GM12878 (cell line): Measurements from ENCODE around the gene ACAT2. TPM values are rescaled to one million over a fixed set of nuclear protein-coding genes. Genes with fewer than 3 reads are reported as not detected.

ENCODE experiments used
- ATF7 ChIP-seq: fragments of 450-650 bp; IDR thresholded peaks from 2 replicates; pipeline ENCODE4 v1.6.1; 2016; ENCODE audit warnings: low read depth, mild to moderate bottlenecking
- HCFC1 ChIP-seq: fragments of 150-350 bp; IDR thresholded peaks from 2 replicates; pipeline ENCODE4 v1.6.1; 2014; ENCODE audit warnings: low read length
- JUND ChIP-seq: IDR thresholded peaks from 2 replicates; pipeline ENCODE4 v1.6.1; 2012; ENCODE audit warnings: low read depth, mild to moderate bottlenecking, low read length, improper control_type of control experiment, moderate library complexity
- LARP7 ChIP-seq: fragments of 450-650 bp; IDR thresholded peaks from 2 replicates; pipeline ENCODE4 v1.6.1; 2017; ENCODE audit warnings: mild to moderate bottlenecking
- MEF2A ChIP-seq: IDR thresholded peaks from 2 replicates; pipeline ENCODE4 v1.6.1; 2011; ENCODE audit warnings: low read depth, mild to moderate bottlenecking, low read length, moderate library complexity; ENCODE audit not compliant: insufficient read depth
- NFIC ChIP-seq: IDR thresholded peaks from 2 replicates; pipeline ENCODE4 v1.6.1; 2012; ENCODE audit warnings: low read depth, mild to moderate bottlenecking, inconsistent platforms, low read length, moderate library complexity
- PAX8 ChIP-seq: fragments of 450-650 bp; IDR thresholded peaks from 2 replicates; pipeline ENCODE4 v1.6.1; 2017; ENCODE audit warnings: mild to moderate bottlenecking, moderate library complexity
- SMAD5 ChIP-seq: IDR thresholded peaks from 2 replicates; pipeline ENCODE4 v1.6.1; 2016; ENCODE audit warnings: antibody characterized with exemption, low read depth
- SREBF2 ChIP-seq: IDR thresholded peaks from 2 replicates; pipeline ENCODE4 v1.6.1; 2012; ENCODE audit warnings: mild to moderate bottlenecking, low read length
- SRF ChIP-seq, 2 experiments: IDR thresholded peaks; 2 replicates each; pipeline ENCODE4 v1.6.1; 2011; ENCODE audit warnings: low read depth in 2 of 2, low read length in 2 of 2, mild to moderate bottlenecking in 1 of 2, moderate library complexity in 1 of 2
- ZSCAN29 ChIP-seq: fragments of 450-650 bp; IDR thresholded peaks from 2 replicates; pipeline ENCODE4 v1.6.1; 2017; ENCODE audit warnings: mild to moderate bottlenecking, moderate library complexity
- ZZZ3 ChIP-seq: IDR thresholded peaks from 2 replicates; pipeline ENCODE4 v1.6.1; 2011; ENCODE audit warnings: low read depth; ENCODE audit not compliant: control insufficient read depth, insufficient read length
- polyA plus RNA-seq, 11 experiments: library from polyadenylated mRNA; depleted of rRNA in 4 of 11; unstranded in 6 of 11; stranded (reverse) in 5 of 11; fragments of >200 nt; fragmentation: Nextera tagmentation in 4 of 11; fragmentation: Illumina TruSeq in 1 of 11; extraction: Ambion mirVana in 4 of 11; extraction: Trizol in 1 of 11; gene quantifications; 1 replicate in 1 of 11; 2 replicates in 10 of 11; pipeline versions ENCODE4 v1.2.1 to v1.2.3, GENCODE V29; 2011 to 2016; ENCODE audit warnings: inconsistent platforms in 2 of 11, missing spikeins in 2 of 11, low read depth in 1 of 11
- total RNA-seq, 4 experiments: library from RNA; depleted of rRNA in 3 of 4; stranded (reverse); fragments of >200 nt in 3 of 4; fragmentation: Illumina TruSeq in 1 of 4; extraction: Trizol in 1 of 4; gene quantifications; 2 replicates each; pipeline versions ENCODE4 v1.2.1 to v1.2.3, GENCODE V29; 2013 to 2021
- TF ChIP-seq, protein P1 (sequence below): IDR thresholded peaks from 2 replicates; pipeline ENCODE4 v1.6.1; 2011; ENCODE audit warnings: borderline replicate concordance, low read depth, mild to moderate bottlenecking, moderate library complexity, mixed read lengths, low read length; ENCODE audit not compliant: insufficient read depth; ENCODE audit errors: extremely low read length
- TF ChIP-seq, protein P2 (sequence below): fragments of 450-650 bp; formaldehyde crosslinking; IDR thresholded peaks from 2 replicates; pipeline ENCODE4 v1.4.0; 2022; ENCODE audit warnings: mild to moderate bottlenecking, moderate library complexity
- TF ChIP-seq, protein P3 (sequence below): fragments of 450-650 bp; IDR thresholded peaks from 2 replicates; pipeline ENCODE4 v1.6.1; 2018; ENCODE audit warnings: borderline replicate concordance, mild to moderate bottlenecking; ENCODE audit not compliant: partially characterized antibody
- TF ChIP-seq, protein P4 (sequence below): fragments of 450-650 bp; IDR thresholded peaks from 2 replicates; pipeline ENCODE4 v1.6.1; 2017; ENCODE audit warnings: mild to moderate bottlenecking, moderate library complexity
- TF ChIP-seq, protein P5 (sequence below): IDR thresholded peaks from 2 replicates; pipeline ENCODE4 v1.6.1; 2011; ENCODE audit warnings: mild to moderate bottlenecking, low read depth, low read length, moderate library complexity; ENCODE audit not compliant: insufficient replicate concordance

The ACAT2 gene
- total and polyA plus RNA-seq, 10 of the 15 experiments (the other 5 are each of a cell fraction or from before 2014, with no cell fraction given): 87.9 to 257 (median 132) TPM

DNA sequence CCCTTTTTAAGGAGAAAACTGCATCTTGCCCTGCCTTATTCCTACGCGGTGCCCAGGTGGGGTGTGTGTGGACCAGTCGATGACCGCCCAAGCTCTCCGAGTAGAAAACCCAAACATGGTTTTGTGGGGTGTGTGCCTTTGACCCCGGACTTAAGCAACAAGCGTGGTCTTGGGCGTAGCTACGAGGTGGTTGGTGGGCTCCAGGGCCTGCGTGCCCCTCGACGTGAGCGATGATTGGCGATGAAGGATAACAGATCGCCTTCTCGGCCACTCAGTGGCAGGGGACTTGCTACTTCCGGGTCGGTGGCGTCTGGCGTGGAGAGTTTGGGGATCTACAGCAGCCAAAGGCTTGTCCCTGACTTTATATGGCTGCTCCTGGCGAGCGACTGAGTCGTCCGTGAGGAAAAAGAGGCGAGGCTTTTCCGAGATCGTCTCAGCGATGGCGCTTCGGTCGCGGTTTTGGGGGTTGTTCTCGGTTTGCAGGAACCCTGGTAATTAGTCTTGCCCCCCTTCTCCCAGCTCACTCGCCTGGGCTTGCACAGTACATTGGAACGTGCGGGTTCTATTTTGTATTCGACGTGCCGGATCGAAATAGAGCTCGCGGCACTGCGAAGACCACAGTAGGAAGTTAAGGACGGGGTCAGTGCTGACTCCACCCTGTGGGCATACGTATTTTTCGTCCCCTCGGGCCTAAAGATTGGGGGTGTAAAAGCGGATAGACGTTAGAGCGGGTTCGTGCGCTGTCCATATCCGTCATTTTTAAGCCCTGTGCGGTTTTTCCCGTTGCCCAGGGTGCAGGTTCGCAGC lies 28.5 kb downstream of the ACAT2 start, which contains the start of gene MRPL18 (continued):
- TF ChIP-seq NFIC: no peak
- TF ChIP-seq SMAD5: peak; percentile 69
- TF ChIP-seq, protein P1, sequence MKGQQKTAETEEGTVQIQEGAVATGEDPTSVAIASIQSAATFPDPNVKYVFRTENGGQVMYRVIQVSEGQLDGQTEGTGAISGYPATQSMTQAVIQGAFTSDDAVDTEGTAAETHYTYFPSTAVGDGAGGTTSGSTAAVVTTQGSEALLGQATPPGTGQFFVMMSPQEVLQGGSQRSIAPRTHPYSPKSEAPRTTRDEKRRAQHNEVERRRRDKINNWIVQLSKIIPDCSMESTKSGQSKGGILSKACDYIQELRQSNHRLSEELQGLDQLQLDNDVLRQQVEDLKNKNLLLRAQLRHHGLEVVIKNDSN: no peak
- peak; percentile 46 for TF ChIP-seq HCFC1
- no peak for TF ChIP-seq ZSCAN29
- no peak for TF ChIP-seq JUND
- 0 out of 2 replicates have a peak, but pooled peaks have one; percentile 72 for TF ChIP-seq LARP7
- TF ChIP-seq, protein P2, sequence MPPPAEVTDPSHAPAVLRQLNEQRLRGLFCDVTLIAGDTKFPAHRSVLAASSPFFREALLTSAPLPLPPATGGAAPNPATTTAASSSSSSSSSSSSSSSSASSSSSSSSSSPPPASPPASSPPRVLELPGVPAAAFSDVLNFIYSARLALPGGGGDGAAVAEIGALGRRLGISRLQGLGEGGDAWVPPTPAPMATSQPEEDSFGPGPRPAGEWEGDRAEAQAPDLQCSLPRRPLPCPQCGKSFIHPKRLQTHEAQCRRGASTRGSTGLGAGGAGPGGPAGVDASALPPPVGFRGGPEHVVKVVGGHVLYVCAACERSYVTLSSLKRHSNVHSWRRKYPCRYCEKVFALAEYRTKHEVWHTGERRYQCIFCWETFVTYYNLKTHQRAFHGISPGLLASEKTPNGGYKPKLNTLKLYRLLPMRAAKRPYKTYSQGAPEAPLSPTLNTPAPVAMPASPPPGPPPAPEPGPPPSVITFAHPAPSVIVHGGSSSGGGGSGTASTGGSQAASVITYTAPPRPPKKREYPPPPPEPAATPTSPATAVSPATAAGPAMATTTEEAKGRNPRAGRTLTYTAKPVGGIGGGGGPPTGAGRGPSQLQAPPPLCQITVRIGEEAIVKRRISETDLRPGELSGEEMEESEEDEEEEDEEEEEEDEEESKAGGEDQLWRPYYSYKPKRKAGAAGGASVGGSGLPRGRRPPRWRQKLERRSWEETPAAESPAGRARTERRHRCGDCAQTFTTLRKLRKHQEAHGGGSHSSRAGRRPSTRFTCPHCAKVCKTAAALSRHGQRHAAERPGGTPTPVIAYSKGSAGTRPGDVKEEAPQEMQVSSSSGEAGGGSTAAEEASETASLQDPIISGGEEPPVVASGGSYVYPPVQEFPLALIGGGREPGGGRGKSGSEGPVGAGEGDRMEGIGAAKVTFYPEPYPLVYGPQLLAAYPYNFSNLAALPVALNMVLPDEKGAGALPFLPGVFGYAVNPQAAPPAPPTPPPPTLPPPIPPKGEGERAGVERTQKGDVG (CRISPR knock-in tag): no peak
- TF ChIP-seq PAX8: no peak; the same call in 1 of the 2 replicates
- TF ChIP-seq, protein P3, sequence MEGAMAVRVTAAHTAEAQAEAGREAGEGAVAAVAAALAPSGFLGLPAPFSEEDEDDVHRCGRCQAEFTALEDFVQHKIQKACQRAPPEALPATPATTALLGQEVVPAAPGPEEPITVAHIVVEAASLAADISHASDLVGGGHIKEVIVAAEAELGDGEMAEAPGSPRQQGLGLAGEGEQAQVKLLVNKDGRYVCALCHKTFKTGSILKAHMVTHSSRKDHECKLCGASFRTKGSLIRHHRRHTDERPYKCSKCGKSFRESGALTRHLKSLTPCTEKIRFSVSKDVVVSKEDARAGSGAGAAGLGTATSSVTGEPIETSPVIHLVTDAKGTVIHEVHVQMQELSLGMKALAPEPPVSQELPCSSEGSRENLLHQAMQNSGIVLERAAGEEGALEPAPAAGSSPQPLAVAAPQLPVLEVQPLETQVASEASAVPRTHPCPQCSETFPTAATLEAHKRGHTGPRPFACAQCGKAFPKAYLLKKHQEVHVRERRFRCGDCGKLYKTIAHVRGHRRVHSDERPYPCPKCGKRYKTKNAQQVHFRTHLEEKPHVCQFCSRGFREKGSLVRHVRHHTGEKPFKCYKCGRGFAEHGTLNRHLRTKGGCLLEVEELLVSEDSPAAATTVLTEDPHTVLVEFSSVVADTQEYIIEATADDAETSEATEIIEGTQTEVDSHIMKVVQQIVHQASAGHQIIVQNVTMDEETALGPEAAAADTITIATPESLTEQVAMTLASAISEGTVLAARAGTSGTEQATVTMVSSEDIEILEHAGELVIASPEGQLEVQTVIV: peak; percentile 94
- no peak for TF ChIP-seq SREBF2
- TF ChIP-seq ATF7: no peak
- TF ChIP-seq MEF2A: no peak
- TF ChIP-seq SRF (IDR thresholded peaks at IDR 0.05; ENCODE audit: low read depth in 2 of 2, low read length in 2 of 2): peak in 1 of 2 experiments; percentile 29; a peak in 1 of 4 replicates
- no peak for TF ChIP-seq ZZZ3
- TF ChIP-seq, protein P4, sequence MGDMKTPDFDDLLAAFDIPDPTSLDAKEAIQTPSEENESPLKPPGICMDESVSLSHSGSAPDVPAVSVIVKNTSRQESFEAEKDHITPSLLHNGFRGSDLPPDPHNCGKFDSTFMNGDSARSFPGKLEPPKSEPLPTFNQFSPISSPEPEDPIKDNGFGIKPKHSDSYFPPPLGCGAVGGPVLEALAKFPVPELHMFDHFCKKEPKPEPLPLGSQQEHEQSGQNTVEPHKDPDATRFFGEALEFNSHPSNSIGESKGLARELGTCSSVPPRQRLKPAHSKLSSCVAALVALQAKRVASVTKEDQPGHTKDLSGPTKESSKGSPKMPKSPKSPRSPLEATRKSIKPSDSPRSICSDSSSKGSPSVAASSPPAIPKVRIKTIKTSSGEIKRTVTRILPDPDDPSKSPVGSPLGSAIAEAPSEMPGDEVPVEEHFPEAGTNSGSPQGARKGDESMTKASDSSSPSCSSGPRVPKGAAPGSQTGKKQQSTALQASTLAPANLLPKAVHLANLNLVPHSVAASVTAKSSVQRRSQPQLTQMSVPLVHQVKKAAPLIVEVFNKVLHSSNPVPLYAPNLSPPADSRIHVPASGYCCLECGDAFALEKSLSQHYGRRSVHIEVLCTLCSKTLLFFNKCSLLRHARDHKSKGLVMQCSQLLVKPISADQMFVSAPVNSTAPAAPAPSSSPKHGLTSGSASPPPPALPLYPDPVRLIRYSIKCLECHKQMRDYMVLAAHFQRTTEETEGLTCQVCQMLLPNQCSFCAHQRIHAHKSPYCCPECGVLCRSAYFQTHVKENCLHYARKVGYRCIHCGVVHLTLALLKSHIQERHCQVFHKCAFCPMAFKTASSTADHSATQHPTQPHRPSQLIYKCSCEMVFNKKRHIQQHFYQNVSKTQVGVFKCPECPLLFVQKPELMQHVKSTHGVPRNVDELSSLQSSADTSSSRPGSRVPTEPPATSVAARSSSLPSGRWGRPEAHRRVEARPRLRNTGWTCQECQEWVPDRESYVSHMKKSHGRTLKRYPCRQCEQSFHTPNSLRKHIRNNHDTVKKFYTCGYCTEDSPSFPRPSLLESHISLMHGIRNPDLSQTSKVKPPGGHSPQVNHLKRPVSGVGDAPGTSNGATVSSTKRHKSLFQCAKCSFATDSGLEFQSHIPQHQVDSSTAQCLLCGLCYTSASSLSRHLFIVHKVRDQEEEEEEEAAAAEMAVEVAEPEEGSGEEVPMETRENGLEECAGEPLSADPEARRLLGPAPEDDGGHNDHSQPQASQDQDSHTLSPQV: no peak
- TF ChIP-seq, protein P5, sequence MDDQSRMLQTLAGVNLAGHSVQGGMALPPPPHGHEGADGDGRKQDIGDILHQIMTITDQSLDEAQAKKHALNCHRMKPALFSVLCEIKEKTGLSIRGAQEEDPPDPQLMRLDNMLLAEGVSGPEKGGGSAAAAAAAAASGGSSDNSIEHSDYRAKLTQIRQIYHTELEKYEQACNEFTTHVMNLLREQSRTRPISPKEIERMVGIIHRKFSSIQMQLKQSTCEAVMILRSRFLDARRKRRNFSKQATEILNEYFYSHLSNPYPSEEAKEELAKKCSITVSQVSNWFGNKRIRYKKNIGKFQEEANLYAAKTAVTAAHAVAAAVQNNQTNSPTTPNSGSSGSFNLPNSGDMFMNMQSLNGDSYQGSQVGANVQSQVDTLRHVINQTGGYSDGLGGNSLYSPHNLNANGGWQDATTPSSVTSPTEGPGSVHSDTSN: peak; percentile 98
